Activated CD4-positive, alpha-beta T cell treated with anti-CD3 and anti-CD28 coated beads, Interleukin-2, amount 50 U/mL, for 24 hours (primary cell): ENCODE measurements around the gene DNAH1.
A peak's percentile ranks its signal among the peaks of the same experiment; 100 is the strongest.

Experiments used
- DNase-seq, 2 donors: peaks; one replicate each; pipeline ENCODE4 v3.0.0-alpha.2; 2020; ENCODE audit warnings: low read depth in 1 of 2, low spot score in 1 of 2

Gene DNAH1

GRCh38 chr3:52310861-52311575 is 5.1 kb upstream of the DNAH1 start:
- DNase-seq: peak in 1 of 2 donors; percentile 22

DNA sequence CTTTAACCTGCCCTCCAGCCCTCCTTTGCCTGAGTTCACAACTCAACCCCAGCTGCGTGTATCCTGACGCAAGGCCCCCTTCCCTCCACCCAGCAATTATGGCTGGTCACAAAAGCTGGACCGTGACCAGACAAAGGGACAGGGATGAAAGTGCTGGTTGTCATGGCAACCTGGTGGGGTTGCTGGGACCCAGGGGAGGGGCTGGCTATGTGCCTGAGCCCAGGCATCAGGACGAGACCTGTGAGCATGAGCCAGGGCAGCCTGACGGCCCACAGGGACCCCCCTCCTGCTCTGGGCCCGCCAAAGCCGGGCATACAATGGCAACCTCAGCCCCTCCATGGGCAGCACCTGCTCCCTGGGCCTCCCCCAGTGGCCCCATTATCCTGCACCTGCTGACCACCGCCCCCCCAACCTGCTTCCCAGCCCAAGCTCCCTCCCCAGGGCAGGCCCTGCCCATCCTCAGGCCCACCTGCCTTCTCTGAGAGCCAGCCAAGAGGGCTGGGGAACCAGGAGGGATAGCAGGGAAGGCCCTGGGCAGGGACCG is 4.5 kb upstream of the DNAH1 start:
- no peak for DNase-seq

GRCh38 chr3:52313188-52313773 is 2.8 kb upstream of the DNAH1 start:
- no peak for DNase-seq

- DNase-seq: no peak
Observed at GRCh38 chr3:52313774-52314188, 2.3 kb upstream of the DNAH1 start.

- no peak for DNase-seq
Observed at GRCh38 chr3:52314489-52314888, 1.6 kb upstream of the DNAH1 start.

GRCh38 chr3:52315006-52315405 is 1.1 kb upstream of the DNAH1 start:
- no peak for DNase-seq

DNA sequence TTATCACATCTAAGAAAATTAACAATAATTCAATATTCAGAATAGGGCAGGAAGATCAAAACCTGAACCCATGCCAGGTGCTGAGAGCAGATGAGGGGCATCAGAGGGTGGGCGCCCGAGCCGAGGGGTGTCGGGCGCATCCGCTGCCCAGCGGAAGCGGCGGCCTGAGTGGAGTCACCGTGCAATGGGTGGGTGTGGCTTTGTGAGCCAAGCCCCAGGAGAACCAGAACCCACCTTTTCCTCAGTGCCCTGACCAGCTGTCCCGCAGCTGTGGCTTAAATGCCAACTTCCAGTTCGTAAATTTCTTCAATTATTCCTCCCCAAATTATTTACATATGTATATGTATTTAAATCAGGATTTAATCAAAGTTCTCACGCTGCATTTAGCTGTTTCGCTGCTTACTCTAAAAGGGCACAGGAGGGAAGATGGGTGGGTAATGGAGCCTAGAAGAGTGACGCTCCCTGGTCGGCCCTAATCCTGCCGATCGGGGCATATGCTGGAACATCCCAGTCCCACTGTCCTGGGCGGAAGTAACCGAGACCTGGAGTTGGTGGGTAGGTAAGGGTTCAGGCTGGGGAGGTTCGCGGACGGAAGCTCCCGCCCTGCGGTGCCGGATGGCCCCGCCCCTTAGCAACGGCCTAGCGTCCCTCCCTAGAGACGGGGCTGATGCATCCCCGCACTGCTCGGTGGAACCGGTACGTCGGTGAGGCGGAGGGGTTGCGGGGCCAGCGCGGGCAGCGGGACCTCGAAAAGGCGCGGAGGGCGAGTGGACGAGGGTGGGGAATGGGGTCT is 1.3 kb downstream of the DNAH1 start:
- peak; percentile 40 to 42 for DNase-seq

DNA sequence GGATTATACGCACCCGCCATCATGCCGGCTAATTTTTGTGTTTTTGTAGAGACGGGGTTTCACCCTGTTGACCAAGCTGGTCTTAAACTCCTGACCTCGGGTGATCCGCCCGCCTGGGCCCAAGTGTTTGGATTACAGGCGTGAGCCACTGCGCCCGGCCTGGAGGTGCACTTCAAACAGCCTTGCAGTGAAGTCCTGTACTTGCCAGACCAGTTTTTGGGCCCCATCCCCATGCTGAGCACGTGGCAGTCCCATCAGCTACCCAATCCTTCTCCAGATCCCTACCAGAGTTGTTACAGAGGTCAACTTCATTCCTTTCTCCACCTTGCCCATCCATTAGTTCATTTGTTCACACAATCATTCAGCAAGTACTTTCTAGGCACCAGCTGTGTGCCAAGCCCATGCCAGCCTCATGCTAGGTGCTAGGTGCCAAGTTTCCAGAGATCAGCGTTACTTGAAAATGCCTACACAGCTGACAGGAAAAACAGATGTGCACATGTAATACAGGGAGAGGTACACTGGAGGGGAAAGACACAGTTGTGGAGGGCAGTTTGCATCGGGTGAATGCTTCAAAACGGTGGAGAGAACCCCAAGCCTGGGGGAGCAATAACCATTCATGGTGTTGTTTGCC is 2.2 kb downstream of the DNAH1 start:
- DNase-seq: no peak

DNA sequence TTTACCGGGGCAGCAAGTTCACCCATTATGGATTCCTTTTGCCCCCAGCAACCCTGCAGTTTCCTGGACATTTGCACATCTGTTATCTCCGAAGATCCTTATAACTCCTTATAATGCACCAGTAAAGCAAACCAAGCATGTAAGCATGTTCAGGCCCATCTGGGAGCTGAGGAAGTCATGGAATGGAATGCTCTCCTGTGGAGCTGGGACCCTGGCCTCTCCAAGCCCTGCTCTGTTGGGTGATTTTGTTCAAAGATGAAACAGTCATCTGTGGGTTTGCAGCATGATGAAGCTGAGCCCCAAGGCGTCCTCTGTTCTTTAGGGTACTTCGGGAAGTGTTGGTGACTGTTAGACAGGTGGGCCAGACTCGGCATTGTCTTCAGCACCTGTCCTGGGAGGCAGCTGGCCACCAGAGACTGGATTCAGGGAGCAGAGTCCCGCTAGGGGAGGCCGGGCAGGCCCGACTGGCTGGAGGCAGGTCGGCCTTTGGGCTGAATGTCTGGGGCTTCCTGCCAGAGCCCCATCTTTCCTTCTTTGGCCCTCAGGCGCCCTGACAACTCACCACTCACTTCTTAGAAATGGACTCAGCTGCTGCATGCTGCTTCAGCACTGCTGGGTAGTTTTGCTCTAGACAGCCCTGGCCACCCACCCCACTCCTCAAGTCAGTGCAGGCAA is 3.9 kb downstream of the DNAH1 start:
- no peak for DNase-seq

- no peak for DNase-seq
Observed at GRCh38 chr3:52321481-52321880, 5.4 kb downstream of the DNAH1 start.

DNA sequence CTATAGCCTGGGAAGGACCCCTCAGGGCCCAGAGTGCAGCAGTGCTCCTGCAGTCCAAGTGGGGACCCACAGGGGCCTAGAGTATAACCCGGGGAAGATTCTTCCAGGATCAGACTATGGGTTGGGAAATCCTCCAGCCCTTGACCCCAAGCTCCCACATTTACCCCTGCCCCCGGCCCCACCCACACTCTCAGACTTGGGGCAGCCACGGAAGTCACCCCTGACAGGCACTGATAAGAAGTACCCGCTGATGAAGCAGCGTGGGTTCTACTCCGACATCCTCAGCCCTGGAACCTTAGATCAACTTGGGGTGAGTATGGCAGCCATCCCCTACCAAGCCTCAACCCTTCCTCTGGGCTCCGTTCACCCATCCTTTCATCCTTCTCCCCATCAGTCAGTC is 6.3 kb downstream of the DNAH1 start:
- DNase-seq: no peak

GRCh38 chr3:52323526-52324295 is 7.6 kb downstream of the DNAH1 start:
- no peak for DNase-seq

- no peak for DNase-seq
Observed at GRCh38 chr3:52324676-52325075, 8.6 kb downstream of the DNAH1 start.

- no peak for DNase-seq
Observed at GRCh38 chr3:52325686-52326085, 9.6 kb downstream of the DNAH1 start.

- no peak for DNase-seq
Observed at GRCh38 chr3:52326976-52327375, 10.9 kb downstream of the DNAH1 start.

- no peak for DNase-seq
Observed at GRCh38 chr3:52327486-52328290, 11.6 kb downstream of the DNAH1 start.

GRCh38 chr3:52328536-52329080 is 12.5 kb downstream of the DNAH1 start:
- no peak for DNase-seq

DNA sequence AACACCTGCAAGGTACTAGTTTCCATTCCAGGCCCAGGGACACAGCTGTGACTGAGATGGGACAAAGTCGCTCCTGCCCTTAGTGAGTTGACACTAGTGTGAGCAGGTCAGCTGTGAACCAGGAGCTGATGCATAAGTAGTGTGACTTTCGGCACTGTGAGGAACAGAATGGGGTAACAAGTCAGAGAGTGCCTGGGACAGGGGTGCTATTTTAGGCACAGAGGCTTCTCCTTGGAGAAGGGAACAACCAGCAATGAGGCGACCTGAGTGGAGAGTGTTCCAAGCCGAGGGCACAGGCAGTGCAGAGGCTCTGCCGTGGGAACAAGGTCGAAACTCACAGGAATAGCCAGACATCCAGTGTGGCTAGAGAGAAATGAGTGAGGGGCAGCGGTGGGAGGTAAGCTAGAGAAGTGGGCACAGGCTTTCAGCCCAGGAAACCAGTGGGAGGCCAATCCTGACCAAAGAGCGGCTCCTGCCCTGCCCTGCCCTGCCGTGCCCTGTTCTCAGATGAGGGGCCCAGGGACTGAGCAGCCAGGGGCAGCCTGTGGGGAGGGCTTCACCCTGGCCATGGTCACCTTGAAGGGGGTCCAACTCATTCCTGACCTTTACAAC is 14.2 kb downstream of the DNAH1 start:
- DNase-seq: no peak

GRCh38 chr3:52331091-52331490 is 15.0 kb downstream of the DNAH1 start:
- no peak for DNase-seq
